ENCODE results near the gene TBC1D4.
"Not testable (repeated sequence)": the region's sequence is repeated elsewhere in the genome, so short reads cannot be mapped to it uniquely, and the experiment has no call there.

The TBC1D4 gene

DNA sequence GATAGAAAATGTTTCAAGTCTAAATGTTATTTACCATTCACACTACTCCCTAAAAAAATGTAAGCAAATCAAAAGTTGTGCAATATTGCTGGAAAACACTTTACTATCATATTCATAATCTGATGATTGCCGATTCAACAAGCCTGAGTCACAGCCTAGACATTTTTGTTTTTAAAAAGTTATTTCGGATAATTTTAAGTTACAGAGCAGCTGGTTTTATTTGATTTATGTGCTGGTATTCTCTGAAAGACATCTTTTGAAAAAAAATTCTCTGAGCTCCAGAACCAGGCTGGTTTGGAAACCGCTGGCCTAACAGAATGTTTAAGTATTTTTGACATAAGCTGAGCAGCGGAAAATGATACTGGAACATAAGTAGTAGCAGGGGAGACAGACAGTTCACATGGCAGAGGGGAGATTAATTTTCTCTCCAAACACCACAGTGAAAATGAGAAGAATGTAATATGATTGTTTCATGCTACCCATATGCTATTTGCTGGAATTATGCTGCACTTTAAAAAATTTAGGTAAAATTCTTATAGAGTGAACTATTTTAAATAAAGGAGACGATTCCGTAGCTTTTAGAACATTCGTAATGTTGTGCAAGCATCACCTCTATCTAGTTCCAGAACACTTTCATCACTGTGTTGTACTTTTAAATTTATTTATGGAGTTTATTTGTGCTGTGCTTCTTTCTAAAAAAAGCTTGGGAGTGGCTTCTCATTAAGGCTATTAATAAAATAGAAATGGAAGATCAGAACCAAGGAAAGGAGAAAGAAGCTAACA, 36.1 kb downstream of the TBC1D4 start:
- DNase-seq = no peak

DNA sequence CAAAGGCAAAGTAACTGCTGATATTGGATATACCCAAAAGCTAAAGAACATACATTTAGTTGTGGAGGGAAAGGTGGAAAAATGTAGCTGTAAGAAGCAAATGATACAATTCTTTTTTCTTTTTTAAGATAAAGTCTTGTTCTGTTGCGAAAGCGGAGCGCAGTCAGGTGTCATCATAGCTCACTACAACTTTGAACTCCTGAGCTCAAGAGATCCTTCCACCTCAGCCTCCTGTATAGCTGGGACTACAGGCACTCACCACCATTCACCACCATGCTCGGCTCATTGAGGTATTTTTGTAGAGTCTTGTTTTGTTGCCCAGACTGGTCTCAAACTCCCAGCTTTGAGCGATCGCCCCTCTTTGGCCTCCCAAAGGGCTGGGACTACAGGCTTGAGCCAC, 38.0 kb downstream of the TBC1D4 start:
- no peak for DNase-seq

DNA sequence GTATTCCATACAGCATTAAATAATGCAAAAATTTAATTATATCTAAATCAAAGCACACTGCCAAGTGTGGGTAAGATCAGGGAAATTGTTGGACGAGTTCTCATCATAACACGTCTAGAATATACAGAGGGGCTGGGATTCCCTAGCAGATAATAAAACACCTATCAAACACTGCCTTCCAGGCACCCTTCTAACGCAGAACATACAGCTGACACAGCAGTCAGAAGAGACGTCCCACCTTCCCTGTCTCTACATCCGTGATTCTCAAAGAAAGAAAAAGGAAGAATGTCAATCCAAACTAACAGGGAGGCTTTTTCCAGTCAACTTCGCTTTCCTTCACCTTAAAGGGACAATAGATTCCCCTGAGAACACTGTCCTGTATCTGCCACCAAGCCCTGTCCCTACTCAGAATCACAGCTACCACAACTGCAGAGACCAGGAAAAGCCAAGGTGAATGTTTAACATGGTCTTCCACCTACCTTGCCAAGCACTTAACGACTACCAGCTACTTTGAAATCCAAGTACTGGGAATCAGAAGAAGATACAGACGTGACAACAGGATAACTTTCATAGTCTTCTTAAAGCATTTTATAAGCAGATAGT, 38.5 kb downstream of the TBC1D4 start:
- DNase-seq = no peak

DNA sequence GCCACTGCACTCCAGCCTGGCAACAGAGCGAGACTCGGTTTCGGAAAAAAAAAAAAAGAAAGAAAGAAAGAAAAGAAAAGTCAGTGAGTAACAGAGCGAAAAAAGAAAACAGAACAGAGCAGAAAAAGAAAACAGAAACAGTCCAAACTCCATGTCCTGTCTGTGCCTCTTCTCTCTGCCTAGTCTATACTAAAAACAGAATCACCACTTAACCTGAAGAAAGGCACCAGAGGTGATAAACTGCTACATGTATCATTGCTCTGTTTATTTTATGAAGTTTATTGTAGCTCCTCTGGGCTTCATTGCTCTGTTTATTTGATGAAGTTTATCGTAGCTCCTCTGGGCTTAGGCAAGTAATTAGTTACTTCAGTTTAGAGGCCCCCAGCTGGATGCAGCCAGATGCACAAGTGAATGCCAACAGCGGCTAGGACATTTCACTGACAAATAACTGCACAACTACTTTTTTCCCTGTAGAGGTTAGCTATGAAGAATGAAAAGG, 39.2 kb downstream of the TBC1D4 start:
- DNase-seq = no peak

DNA sequence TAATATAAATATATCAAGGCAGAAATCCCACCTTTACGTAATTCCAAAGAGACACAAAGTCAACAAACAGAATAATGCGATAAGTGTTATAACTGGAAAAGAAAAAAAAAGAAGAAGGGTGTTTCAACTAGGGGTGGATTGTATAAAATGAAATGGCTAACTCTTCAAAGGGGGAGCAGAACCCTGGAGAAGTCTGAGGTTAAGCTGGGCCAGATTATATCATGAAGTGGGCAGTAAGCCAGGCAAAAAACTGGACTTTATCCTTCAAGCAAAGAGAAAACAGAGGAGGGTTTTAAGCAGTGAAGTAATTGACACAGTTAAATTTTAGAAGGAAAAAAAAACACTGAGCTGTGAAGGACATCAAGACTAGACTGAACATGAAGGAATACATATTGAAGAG, 41.9 kb downstream of the TBC1D4 start:
- DNase-seq = no peak

DNA sequence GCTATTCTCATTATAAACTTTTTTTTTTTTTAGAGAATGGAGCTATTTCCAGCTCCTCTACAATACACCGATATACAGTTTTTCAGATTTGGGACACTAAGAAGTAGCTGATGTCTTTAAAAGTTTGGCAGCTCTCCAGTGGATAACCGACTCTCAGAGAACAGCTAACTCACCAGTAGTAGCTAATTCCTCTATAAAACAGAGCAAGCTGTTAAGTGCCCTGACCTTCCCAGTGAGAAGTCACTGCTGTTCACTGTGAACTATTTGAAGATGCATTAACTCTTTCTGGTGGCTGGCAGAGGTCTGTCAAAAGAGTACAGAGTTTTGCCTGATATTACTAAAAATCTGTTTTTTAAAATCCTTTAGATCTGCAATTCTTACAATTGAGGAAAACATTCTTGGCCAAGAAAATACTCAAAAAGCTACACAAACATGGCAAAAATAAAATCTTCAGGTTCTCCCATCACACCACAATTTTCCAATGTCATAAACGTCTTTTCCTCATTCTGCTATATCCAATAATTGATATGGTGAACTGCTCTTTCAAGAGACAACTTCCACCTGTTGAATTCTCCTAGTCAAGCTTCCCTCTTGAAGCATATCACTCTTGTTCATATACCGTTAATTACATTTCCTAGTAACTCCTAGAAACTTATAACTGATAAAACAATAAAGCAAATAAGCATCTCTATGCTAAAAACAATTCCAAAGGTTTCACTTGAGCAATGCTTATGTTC, 44.2 kb downstream of the TBC1D4 start:
- no peak for DNase-seq

DNA sequence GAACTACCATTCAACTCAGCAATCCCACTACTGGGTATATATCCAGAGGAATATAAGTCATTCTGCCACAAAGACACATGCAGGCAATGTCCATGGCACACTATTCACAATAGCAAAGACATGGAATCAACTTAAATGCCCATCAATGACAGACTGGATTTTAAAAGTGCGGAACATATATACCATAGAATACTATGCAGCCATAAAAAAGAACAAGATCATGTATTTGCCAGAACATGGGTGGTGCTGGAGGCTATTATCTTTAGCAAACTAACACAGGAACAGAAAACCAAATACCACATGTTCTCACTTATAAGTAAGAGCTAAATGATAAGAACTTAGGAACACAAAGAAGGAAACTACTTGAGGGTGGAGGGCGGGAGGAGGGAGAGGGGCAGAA, 47.8 kb downstream of the TBC1D4 start:
- not testable (repeated sequence) for DNase-seq

DNA sequence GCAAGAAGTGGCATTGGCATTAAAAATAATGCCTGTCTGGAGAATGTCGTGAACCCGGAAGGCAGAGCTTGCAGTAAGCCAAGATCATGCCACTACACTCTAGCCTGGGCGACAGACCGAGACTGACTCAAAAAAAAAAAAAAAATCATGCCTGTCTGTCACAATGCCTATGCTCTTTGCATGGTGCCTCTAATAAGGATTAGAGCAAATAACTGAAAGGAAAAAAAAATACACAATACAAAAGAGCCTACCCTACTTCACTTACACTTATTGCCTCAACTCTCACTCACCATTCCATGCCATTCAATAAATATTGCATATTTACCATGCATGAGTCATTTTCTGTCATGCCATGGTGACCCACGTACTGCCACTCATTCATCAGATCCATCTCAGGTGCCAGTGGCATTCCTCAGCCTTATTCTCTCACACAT, 49.1 kb downstream of the TBC1D4 start:
- DNase-seq = no peak

DNA sequence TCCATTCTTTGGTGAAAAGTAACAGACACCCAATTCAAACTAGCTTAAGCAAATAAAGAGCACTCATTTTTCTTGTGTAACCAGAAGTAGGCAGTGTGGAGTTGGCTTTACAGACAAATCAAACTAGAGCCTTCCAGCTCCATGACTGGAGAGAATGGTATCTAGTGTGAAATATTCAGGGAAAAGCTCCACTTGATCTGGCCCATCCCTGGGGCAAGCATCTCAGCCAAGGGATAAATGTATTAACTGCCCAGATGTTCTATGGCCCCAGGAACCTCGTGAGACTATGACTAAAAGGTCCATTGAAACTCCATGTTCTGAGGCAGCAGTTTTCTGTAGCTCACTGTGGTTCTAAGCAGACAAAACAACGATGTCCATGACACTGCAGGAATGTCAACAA, 49.9 kb downstream of the TBC1D4 start:
- no peak for DNase-seq

DNA sequence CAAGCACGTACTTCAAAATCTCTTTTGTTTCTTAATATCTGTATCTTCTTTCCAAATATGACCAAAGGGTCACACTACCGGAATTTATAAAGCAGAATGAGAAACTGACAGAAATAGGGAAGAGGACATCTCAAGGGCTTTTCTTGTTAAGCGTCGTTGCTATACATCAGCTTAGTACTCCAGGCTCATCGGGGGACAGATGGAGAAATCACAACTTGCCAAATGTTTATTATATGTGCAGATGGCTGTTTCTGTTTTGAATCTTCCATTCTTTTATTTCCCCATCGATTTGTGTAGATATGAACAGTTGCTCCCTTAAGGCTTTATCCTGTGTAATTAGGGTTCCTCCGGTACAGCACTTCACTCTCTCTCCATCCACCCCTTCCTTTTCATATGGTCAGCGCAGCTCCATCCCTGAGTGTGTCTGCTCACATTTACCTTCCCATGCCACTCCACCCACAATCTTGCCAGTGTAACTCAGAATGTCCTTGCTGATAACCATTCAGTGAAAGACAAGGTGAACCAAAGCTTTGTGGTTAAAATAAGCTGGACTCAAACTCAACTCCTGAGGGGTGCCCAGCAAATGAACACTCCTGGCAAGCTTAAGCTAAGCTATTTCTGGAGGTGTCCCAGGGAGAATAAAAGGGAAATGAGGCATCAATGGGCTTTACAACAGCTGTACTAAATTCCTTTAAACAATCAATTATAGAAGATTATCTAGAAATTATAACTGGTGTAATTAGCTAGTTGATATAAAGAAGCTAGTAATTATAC, 51.3 kb downstream of the TBC1D4 start:
- DNase-seq = no peak

DNA sequence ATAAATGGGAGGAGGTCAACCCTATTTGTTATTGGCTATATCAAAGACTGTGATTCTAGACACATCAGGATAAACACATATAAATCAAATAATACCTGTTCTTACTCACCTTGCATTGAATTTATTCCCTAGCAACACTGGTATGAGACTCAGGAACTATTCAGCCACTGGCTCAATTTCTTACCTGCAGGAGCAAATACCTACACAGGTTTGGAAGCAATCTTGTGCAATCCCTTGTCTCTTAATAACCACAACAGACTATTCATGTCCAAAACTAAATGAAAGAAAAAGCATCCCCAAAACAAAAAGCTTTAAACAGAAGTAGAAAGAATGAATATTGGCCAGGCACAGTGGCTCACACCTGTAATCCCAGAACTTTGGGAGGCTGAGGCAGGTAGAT, 55.5 kb downstream of the TBC1D4 start:
- no peak for DNase-seq

DNA sequence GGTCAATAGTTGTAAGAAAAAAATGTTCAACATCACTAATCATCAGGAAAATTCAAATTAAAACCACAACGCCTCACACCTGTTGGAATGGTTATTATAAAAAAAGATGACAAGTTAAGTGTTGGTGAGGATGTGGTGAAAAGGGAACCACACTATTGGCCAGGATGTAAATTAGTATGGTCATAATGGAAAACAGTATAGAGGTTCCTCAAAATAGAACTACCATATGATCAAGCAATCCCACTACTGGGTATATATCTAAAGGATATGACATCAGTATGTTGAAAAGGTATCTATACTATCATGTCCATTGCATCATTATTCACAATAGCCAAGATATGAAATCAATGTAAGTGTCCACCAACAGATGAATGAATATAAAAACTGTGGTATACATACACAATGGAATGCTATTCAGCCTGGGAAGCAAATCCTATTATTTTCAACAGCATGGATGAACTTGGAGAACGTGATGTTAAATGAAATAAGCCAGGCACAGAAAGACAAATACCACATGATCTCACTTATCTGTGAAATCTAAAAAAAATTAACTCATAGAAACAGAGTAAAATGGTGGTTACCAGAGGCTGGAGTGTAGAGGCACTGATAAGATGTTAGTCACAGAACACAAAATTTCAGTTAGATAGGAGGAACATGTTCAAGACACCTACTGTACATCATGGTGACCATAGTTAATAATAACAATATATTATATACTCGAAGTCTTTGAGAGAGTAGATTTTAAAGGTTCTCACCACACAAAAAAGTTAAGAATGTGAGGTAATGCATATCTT, 56.6 kb downstream of the TBC1D4 start:
- no peak for DNase-seq

DNA sequence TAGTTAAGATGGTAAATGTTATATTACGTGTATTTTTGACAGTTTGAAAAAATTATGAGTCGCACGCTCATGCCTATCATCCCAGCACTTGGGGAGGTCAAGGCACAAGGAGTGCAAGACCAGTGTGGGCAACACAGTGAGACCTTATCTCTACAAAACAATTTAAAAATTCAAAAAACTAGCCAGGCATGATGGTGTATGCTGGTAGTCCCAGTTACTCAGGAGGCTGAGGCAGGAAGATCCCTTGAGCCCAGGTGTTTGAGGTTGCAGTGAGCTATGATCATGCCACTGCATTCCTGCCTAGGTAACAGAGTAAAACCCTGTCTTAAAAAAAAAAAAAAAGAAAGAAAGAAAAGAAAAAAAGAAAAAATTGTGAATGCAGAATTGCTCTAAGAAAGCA, 58.0 kb downstream of the TBC1D4 start:
- DNase-seq = no peak

DNA sequence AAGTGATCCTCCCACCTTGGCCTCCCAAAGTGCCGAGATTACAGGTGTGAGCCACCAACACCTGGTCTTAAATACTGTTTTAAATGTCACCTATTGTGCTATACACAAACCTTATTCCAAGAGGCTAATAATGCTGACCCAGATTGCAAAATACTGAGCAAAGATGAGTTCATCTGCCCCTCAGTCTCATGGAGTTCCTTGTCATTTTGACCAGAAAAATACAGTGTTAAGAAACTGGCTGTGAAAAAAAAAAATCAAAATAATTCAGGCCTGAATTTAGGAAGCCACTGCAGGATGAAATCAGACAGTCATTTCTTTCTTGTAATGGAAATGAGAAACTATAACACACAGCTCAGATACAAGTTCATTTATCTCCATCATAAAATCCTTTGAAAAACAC, 59.9 kb downstream of the TBC1D4 start:
- DNase-seq = no peak

DNA sequence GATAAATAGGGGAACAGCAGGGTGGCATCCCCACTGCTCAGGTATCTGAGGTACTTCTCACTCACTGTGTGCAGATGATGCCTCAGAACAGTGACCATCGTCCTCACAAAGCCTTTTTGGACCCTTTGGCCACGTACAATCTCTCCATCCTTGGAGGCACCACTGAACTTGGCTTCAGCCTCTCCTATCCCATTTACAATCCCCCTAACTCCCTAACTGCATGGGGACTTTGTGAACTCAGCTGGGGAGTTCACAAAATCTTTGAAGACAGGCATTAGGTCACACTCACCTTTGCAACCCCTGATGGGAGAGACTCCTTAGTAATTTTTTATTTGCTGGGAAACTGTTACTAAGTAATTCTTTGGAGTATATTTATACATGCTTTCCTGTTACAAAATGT, 60.8 kb downstream of the TBC1D4 start:
- no peak for DNase-seq

DNA sequence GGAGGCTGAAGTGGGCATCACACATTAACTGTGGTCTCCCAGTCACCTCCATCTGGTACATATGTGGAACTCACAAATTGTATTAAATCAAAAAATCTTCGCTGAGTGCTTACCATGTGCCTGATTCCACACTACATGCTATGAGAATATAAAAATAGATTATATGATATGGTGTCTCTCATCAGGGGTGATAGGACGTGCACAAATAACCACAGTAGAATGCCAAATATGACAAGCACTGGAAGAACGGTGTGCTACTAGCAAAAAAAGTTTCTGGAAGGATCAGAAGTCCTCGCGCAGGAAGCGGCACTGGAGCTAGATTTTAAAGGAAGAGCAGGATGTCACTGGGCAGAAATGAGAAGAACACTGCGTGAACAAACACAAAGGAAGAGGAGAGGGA, 62.3 kb downstream of the TBC1D4 start:
- no peak for DNase-seq

DNA sequence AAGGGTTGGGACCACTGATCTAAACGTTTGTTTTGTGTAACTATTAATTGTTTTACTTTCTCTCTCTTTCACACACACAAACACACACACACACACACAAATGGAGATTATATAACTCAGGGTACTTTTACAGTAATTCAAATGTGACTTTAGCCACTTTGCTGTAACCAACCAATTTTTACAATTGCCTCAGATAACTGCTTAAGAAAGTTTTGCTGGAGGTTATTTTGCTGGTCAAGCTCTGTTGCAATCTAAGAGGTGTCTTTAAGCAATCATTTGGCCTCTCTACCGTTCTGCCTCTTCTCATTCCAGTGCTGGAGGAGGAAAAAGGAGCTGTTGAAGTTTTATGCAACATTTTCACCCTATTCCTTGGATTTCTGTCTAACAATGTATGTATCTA, 63.0 kb downstream of the TBC1D4 start:
- DNase-seq = no peak

DNA sequence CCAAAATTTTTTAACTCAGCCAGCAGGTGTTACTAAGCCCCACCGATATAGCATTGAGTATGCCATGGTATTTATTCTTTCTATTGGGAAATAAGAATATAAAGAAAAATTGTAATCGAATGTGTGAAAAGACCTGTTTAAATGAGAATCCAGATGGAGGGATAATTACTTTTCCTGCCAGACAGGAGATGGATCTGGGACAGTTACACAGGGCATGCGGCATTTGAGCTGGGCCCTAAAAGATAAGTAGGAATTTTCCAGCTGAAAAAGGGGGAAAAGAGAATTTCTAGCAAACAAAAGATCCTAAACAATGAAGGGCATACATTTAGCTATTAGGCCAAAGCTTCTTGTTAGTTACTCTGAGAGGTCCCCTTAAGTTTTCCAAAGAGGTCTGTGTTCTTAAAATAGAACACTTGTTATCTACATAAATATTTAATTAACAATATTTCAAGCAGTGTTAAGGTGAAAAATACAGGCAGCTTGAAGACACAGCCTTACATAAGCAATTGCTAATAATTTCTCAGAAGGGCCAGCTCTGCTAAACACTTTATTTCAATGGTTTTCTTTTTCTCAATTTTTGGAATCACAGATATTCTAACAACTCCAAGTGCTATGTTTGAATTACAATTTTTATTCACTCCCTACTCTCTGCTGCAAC, 63.7 kb downstream of the TBC1D4 start:
- DNase-seq = no peak

DNA sequence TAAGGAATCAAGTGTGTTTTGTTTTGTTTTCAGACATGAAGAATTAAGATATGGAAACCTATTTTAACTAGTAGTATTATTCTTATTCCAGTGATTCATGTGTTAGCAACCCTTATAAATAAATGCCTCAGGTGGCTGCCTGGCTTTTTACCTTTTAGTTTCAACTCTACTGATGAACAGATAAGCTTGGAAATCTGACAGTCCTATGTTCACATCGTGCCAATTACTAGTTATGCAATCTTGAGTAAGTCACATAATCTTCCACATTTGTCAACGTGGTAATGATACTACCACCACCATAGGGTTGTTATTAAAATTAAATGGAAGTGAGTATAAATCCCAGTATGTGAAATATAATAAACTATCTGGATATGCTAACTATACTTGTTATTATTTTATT, 64.3 kb downstream of the TBC1D4 start:
- no peak for DNase-seq

DNA sequence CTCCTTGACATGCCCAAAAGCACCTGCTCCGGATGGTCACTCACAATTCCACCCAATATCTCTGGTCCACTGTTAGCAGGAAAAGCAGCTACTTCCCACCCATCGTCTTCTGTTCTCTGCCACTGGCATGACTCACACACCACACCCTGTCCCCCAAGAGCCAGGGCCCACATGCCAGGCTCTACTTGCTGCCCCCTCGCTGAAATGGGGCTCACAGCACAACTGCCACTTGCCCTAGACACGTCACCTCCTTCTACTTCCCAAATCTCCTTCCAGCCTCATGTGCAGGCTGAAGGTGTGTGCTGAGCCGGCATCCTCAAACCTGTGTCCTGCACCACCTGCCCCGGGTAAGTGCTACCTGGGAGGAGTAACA, 65.0 kb downstream of the TBC1D4 start:
- no peak for DNase-seq

DNA sequence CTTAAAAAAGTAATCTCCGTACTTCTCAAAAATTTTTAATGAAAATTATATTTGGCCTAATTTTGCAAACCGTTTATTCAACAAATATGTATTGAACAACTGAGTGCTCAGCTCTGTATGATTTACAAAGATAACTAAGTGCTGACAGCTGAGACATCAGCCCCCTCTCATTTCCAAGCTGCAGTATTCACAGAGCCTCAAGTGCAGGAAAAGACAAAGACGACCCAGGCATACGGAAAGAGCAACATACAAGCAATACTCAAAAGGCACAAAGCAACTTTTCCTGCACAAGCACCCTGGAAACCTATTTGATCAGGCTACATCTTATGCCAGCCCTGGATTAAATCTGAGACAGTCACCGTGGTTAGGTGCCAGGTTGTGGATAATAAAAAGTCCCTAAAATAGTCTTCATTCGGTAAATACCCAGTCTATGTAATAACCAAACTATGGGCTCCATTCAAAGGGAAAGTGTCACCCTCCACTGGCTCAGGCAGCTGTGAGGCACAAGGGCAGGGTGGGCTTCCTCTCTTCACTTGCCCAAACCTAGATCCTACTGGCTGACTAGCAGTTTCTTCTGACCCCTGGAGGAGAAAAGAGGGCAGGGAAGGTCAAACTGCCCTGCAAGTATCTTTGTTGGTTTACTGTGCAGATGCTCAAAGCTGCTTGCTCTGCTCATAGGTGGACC, 65.5 kb downstream of the TBC1D4 start:
- no peak for DNase-seq
